ENCODE data around the gene ANP32A. TPM values are rescaled to one million over a fixed set of nuclear protein-coding genes. Genes with fewer than 3 reads are reported as not detected.
A peak's percentile ranks its signal among the peaks of the same experiment; 100 is the strongest.

ANP32A gene
- polyA plus RNA-seq (41.5 to 93.6 TPM (median 57.6 TPM) in 3 replicates), polyA minus RNA-seq (11.5 to 53.4 TPM (median 19.9 TPM) in 3 replicates)
- polyA plus RNA-seq (2011; ENCODE audit: low read depth), result 154 TPM
- 61.9 and 93.0 TPM in 2 replicates for polyA plus RNA-seq (2011; cell fraction: cytosol; rRNA removed)
- 56.7 and 65.0 TPM in 2 replicates for polyA plus RNA-seq (2011; cell fraction: nucleus; rRNA removed)
- polyA plus RNA-seq (2012; ENCODE audit: low replicate concordance), result 78.3 and 134 TPM in 2 replicates
- polyA minus RNA-seq (2011; cell fraction: cytosol; rRNA and poly(A)+ RNA removed), result 28.2 TPM
- polyA minus RNA-seq (2011; cell fraction: nucleus; rRNA and poly(A)+ RNA removed), result 21.3 and 27.3 TPM in 2 replicates

DNA sequence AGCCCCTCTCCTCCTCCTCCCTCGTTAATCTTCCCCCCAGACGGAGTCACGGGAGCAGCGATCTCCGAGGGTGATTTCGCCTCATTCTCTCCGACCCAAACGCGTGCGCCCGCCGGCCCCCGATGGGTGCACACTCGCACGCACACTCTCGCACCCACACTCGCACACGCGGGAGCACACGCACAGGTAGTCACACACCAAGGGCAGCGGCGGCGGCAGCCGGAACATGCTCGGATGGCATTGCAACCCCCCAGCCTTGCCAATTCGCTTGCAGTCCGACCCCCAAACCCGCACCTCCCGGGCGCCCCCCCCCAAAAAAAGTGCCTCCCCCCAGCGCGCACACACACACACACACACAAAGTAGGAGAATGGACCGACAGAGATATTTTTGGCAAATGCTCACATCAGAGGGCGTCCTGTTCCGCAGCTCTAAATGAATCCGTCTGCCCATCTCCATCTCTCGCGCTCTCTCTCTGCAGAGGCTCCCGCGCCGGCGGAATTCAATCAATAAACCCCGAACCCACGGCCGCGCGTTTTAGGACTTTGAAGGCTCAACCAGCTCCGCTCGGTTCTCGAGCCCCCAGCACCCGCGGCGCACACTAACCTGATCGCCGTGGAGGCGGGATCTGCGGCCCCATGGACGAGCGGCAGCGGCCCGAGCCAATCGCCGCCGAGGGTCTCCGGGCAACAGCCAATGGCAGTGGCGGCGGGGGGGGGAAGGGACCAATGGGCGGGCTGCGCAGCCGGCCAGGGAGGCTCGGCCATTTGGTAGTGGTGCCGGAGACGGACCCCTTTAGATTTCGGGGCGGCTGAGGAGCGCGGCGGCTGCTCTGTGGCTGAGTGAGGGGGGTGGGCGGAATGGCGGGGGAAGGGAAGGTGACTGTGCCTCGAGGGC lies at the start of gene ANP32A:
Gene ANP32A (minus strand): TSS at position 601 of the 895 bp plus-strand sequence. CDS start 144 bp downstream, at position 457.
- no peaks in the 10 kb centered on the region for H3K27me3 ChIP-seq (ENCODE audit: control insufficient read depth, extremely low read depth, insufficient read depth, low read length)
- peaks cover 1 to 4% of the 10 kb centered on the region in 2 experiments for H3K36me3 ChIP-seq (ENCODE audit: control insufficient read depth in 2 of 2, extremely low read depth in 1 of 2, insufficient read depth in 2 of 2, low read length in 2 of 2)
- peaks cover 44% of the 10 kb centered on the region for H3K79me2 ChIP-seq (ENCODE audit: control insufficient read depth, insufficient read depth, low read length)
- peak within 1 kb of the TSS; percentile 96 for H3K9ac ChIP-seq (ENCODE audit: control insufficient read depth, extremely low read depth, insufficient read depth, low read length)
- no peaks in the 10 kb centered on the region for H3K9me1 ChIP-seq (ENCODE audit: control insufficient read depth, extremely low read depth, insufficient read depth, low read length)
- H3K4me2 ChIP-seq (ENCODE audit: control insufficient read depth, extremely low read depth, insufficient read depth, low read depth, low read length), result peak within 1 kb of the TSS; percentile 90
- H2AFZ ChIP-seq (ENCODE audit: control insufficient read depth, low read length), result peak within 1 kb of the TSS; percentile 73
- H4K20me1 ChIP-seq (ENCODE audit: control insufficient read depth, extremely low read depth, insufficient read depth, low read length), result no peaks in the 10 kb centered on the region
- H3K27ac ChIP-seq (ENCODE audit: control insufficient read depth, insufficient read depth, low read length), result peak within 1 kb of the TSS; percentile 92
- no peak for DNase-seq (ENCODE audit: low read depth, low spot score)
- no peaks in the 10 kb centered on the region for H3K9me3 ChIP-seq (ENCODE audit: control insufficient read depth, low read depth, low read length)
- TF ChIP-seq EZH2 (IDR thresholded peaks at IDR 0.05; ENCODE audit: low read length), result no peak
- TF ChIP-seq, protein P1, sequence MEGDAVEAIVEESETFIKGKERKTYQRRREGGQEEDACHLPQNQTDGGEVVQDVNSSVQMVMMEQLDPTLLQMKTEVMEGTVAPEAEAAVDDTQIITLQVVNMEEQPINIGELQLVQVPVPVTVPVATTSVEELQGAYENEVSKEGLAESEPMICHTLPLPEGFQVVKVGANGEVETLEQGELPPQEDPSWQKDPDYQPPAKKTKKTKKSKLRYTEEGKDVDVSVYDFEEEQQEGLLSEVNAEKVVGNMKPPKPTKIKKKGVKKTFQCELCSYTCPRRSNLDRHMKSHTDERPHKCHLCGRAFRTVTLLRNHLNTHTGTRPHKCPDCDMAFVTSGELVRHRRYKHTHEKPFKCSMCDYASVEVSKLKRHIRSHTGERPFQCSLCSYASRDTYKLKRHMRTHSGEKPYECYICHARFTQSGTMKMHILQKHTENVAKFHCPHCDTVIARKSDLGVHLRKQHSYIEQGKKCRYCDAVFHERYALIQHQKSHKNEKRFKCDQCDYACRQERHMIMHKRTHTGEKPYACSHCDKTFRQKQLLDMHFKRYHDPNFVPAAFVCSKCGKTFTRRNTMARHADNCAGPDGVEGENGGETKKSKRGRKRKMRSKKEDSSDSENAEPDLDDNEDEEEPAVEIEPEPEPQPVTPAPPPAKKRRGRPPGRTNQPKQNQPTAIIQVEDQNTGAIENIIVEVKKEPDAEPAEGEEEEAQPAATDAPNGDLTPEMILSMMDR (optimal IDR thresholded peaks at IDR 0.05 in 1 of 3, IDR thresholded peaks at IDR 0.05 in 1 of 3, conservative IDR thresholded peaks at IDR 0.05 in 1 of 3; ENCODE audit: extremely low read depth in 1 of 3, insufficient read depth in 2 of 3, low read length in 3 of 3), result no peak
- H3K4me3 ChIP-seq (ENCODE audit: control insufficient read depth in 2 of 3, extremely low read depth in 1 of 3, insufficient read depth in 2 of 3, low read depth in 1 of 3, low read length in 3 of 3), result peak within 1 kb of the TSS; percentile 84 to 91 (median 86)
- dilution Hi-C loops (cut with MboI; ENCODE audit: extremely low pct_ligation_motif_present, low sequenced_read_pairs), result no loop called here
- no peak for FAIRE-seq
- peaks cover 21% of the 10 kb centered on the region for H3K4me1 ChIP-seq (ENCODE audit: control insufficient read depth, extremely low read depth, insufficient read depth, low read length)

DNA sequence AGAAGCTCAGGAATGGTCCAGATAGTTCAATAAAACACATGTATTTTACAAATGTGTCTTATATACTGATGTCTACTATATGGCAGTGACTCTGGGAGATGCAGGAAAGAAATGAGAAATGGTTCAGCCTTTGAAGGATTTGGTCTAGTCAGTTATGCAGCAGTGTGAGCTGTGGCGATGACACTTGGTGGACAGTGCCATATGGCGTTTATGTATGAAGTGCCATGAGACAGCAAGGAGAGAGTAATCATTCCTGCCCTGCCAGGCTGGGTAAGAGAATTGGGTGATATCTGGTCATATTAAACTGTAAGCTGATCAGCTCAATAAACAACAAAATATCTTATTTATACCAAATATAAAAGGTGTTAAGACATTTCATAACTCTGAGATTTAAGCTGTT lies 47.6 kb upstream of the ANP32A start:
- no peak overlapping the region for H2AFZ ChIP-seq (ENCODE audit: control insufficient read depth, low read length)
- H3K9ac ChIP-seq (ENCODE audit: control insufficient read depth, extremely low read depth, insufficient read depth, low read length), result no peak overlapping the region
- dilution Hi-C loops (cut with MboI; ENCODE audit: extremely low pct_ligation_motif_present, low sequenced_read_pairs), result no loop called here
- no peak overlapping the region for H3K4me2 ChIP-seq (ENCODE audit: control insufficient read depth, extremely low read depth, insufficient read depth, low read depth, low read length)
- no peaks in the 10 kb centered on the region for H3K4me1 ChIP-seq (ENCODE audit: control insufficient read depth, extremely low read depth, insufficient read depth, low read length)
- peaks cover 24% of the 10 kb centered on the region for H3K27me3 ChIP-seq (ENCODE audit: control insufficient read depth, extremely low read depth, insufficient read depth, low read length)
- no peaks in the 10 kb centered on the region for H3K79me2 ChIP-seq (ENCODE audit: control insufficient read depth, insufficient read depth, low read length)
- no peaks in the 10 kb centered on the region for H3K36me3 ChIP-seq (ENCODE audit: control insufficient read depth in 2 of 2, extremely low read depth in 1 of 2, insufficient read depth in 2 of 2, low read length in 2 of 2)
- FAIRE-seq, result no peak
- H3K4me3 ChIP-seq (ENCODE audit: control insufficient read depth in 2 of 3, extremely low read depth in 1 of 3, insufficient read depth in 2 of 3, low read depth in 1 of 3, low read length in 3 of 3), result no peak overlapping the region
- no peak for DNase-seq (ENCODE audit: low read depth, low spot score)
- no peaks in the 10 kb centered on the region for H3K9me3 ChIP-seq (ENCODE audit: control insufficient read depth, low read depth, low read length)
- H4K20me1 ChIP-seq (ENCODE audit: control insufficient read depth, extremely low read depth, insufficient read depth, low read length), result no peaks in the 10 kb centered on the region
- no peak for TF ChIP-seq EZH2 (IDR thresholded peaks at IDR 0.05; ENCODE audit: low read length)
- TF ChIP-seq, protein P1 (optimal IDR thresholded peaks at IDR 0.05 in 1 of 3, IDR thresholded peaks at IDR 0.05 in 1 of 3, conservative IDR thresholded peaks at IDR 0.05 in 1 of 3; ENCODE audit: extremely low read depth in 1 of 3, insufficient read depth in 2 of 3, low read length in 3 of 3), result no peak
- H3K9me1 ChIP-seq (ENCODE audit: control insufficient read depth, extremely low read depth, insufficient read depth, low read length), result no peaks in the 10 kb centered on the region
- H3K27ac ChIP-seq (ENCODE audit: control insufficient read depth, insufficient read depth, low read length), result no peak overlapping the region
